Ascending aorta (tissue), 2 donors: Measurements from ENCODE around the gene OVOL1. TPM values are rescaled to one million over a fixed set of nuclear protein-coding genes. Genes with fewer than 3 reads are reported as not detected.

Experiments
- DNase-seq, 2 donors: peaks; one replicate each; pipeline ENCODE4 v3.0.0-alpha.2; 2019; ENCODE audit warnings: low spot score in 2 of 2
- H3K27ac ChIP-seq, 2 donors: fragments of 200-600 bp; sonication (generic); one replicate each; pipeline ENCODE4 v1.5.1; 2016 to 2017; ENCODE audit warnings: mild to moderate bottlenecking in 1 of 2
- H3K27me3 ChIP-seq: fragments of 200-600 bp; sonication (generic); one replicate; pipeline ENCODE4 v1.5.1; 2017
- H3K36me3 ChIP-seq, 2 donors: fragments of 200-600 bp; sonication (generic); one replicate each; pipeline ENCODE4 v1.5.1; 2016
- H3K4me1 ChIP-seq, 2 donors: fragments of 200-600 bp; sonication (generic); one replicate each; pipeline ENCODE4 v1.5.1; 2016 to 2017; ENCODE audit warnings: mild to moderate bottlenecking in 1 of 2
- H3K4me3 ChIP-seq, 2 donors: fragments of 200-600 bp; sonication (generic); one replicate each; pipeline ENCODE4 v1.5.1; 2016 to 2017; ENCODE audit warnings: mild to moderate bottlenecking in 1 of 2
- H3K9me3 ChIP-seq, 2 donors: fragments of 200-600 bp; sonication (generic); one replicate each; pipeline ENCODE4 v1.5.1; 2016
- intact Hi-C: fragments of 100-400 bp; cut with DNase I; formaldehyde crosslinking; loops from one replicate; pipeline ENCODE4 v1.15.1; 2023
- total RNA-seq: library from RNA; depleted of rRNA; stranded (reverse); fragments of >200 nt; gene quantifications from one replicate; pipeline ENCODE4 v1.1.0, GENCODE V29; 2016
- TF ChIP-seq, protein P1 (sequence below), 3 experiments: fragments of 200-600 bp in 2 of 3; fragments of 450-650 bp in 1 of 3; sonication (generic) in 2 of 3; IDR thresholded peaks; one replicate each; pipeline ENCODE4 v1.5.1; 2016 to 2019; ENCODE audit warnings: antibody characterized with exemption in 3 of 3, mild to moderate bottlenecking in 1 of 3, moderate library complexity in 1 of 3

OVOL1 gene
- total RNA-seq, 1 donor from 2014 or later, result not detected

DNA sequence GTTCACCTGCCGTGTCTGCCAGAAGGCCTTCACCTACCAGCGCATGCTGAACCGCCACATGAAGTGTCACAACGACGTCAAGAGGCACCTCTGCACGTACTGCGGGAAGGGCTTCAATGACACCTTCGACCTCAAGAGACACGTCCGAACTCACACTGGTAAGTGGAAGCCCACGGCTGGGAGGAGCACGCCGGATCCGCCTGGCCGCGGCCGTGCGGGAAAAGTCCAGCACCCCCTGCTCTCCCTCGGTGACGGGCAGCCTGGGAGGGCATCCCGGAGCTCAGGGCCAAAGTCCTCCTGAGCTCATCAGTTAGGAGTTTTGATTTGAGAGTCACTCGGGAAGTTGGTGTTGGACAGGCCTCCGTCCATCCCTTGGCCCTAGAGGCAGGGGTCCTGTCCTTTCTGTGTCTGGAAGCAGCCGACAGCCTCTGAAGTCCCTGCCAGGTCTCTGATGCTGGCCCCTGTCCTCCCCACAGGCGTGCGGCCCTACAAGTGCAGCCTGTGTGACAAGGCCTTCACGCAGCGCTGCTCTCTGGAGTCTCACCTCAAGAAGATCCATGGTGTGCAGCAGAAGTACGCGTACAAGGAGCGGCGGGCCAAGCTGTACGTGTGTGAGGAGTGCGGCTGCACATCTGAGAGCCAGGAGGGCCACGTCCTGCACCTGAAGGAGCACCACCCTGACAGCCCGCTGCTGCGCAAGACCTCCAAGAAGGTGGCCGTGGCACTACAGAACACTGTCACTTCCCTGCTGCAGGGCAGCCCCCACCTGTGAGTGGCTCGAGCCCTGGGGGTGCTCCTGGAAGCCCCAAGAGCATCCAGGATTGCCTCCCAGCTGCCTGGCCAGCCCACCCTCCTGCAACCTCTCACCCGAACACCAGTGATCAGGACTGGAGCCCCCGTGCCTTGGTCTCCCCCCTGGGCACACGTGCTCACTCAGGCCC is 8.0 kb downstream of the OVOL1 start:
- no peaks in the 10 kb centered on the region for H3K4me1 ChIP-seq
- no peaks in the 10 kb centered on the region for H3K36me3 ChIP-seq
- intact Hi-C loops, result no loop called here
- no peak overlapping the region for H3K4me3 ChIP-seq
- H3K27me3 ChIP-seq, result no peaks in the 10 kb centered on the region
- no peak for DNase-seq
- TF ChIP-seq, protein P1, sequence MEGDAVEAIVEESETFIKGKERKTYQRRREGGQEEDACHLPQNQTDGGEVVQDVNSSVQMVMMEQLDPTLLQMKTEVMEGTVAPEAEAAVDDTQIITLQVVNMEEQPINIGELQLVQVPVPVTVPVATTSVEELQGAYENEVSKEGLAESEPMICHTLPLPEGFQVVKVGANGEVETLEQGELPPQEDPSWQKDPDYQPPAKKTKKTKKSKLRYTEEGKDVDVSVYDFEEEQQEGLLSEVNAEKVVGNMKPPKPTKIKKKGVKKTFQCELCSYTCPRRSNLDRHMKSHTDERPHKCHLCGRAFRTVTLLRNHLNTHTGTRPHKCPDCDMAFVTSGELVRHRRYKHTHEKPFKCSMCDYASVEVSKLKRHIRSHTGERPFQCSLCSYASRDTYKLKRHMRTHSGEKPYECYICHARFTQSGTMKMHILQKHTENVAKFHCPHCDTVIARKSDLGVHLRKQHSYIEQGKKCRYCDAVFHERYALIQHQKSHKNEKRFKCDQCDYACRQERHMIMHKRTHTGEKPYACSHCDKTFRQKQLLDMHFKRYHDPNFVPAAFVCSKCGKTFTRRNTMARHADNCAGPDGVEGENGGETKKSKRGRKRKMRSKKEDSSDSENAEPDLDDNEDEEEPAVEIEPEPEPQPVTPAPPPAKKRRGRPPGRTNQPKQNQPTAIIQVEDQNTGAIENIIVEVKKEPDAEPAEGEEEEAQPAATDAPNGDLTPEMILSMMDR (IDR thresholded peaks at IDR 0.05), result no peak
- no peaks in the 10 kb centered on the region for H3K9me3 ChIP-seq
- H3K27ac ChIP-seq, result no peak overlapping the region

DNA sequence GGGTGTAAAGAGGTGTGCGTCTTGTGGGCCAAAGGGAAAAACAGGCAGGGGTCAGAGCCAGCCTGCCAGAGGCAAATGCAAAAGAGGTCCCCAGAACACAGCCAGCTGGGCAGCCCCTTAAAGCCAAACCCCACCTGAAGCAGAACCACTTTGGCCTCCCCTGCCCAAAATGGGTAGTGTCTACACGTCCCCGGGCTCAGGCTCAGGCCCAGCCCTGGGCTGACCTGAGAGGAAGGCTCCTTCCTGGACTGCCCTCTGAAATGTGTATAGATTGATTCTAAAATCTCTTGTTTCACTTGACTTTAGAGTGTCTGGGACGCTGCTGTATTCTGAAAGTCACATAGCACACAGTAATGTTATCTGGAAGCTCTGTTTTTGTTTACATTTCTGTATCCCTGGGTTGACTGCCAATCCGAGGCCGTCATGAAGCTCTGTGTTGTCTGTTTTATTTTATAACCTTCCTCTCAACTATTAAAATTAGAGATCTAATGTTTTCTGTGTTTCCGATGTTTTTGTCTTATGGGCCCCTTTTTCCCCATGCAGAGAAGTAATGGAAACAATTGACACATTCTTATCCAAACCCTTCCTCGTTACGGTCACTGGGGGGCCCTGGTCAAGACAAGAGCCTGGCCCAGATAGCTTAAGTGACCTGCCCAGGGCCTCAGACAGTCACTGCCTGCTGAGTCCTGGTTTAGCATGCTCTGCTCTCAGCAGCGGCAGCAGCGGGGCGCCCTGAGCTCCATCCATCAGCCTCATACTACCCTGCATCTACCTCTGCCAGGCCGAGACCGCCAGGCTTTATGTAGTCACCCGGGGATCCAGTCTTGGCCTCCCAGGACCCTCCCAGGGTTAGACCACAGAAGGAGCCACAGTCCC is 10.1 kb downstream of the OVOL1 start:
- TF ChIP-seq, protein P1 (IDR thresholded peaks at IDR 0.05), result no peak
- no peaks in the 10 kb centered on the region for H3K9me3 ChIP-seq
- no peaks in the 10 kb centered on the region for H3K27me3 ChIP-seq

DNA sequence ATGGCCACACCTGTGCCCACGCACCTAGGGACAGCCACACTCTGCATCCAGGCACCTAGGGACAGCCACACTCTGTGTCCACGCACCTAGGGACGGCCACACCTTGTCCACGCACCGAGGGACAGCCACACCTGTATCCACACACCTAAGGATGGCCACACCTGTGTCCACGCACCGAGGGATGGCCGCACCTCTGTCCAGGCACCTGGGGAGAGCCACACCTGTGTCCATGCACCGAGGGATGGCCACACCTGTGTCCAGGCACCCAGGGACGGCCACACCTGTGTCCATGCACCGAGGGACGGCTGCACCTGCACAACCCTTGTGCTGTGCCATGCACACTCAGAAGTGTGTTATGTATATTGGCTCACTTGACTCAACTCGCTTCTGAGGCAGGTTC is 10.8 kb downstream of the OVOL1 start:
- Histone ChIP-seq H3K4me3 (no peak overlapping the region), H3K27ac (no peak overlapping the region), H3K9me3 (no peaks in the 10 kb centered on the region), H3K27me3 (no peaks in the 10 kb centered on the region), H3K4me1 (no peaks in the 10 kb centered on the region), H3K36me3 (no peaks in the 10 kb centered on the region)
- TF ChIP-seq, protein P1 (IDR thresholded peaks at IDR 0.05), result no peak
- no peak for DNase-seq
- intact Hi-C loops, result no loop called here

More for the DNA sequence above, 10.1 kb downstream of the OVOL1 start:
- no peak for DNase-seq
- Histone ChIP-seq H3K4me3 (no peak overlapping the region), H3K36me3 (no peaks in the 10 kb centered on the region), H3K27ac (no peak overlapping the region), H3K4me1 (no peaks in the 10 kb centered on the region)
- intact Hi-C loops, result no loop called here

DNA sequence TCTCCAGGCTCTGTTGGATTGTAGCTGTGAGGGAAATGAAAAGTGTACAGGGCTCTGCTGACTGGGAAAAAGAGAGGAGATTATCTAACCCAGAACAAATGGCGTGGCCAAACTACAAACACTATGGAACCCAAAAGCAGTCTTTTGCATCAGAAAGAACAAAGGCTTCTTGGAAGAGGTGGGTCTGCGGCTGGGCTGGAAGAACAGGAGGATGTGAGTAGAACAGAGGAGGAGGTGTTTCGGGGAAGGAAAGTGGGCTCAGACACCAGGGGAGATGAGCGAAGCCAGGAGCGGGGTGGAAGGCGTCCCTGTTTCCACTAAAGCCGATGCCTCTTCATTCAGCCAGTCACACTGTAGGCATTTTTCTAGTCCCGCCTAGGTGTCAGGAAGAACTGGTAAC is 12.0 kb downstream of the OVOL1 start:
- TF ChIP-seq, protein P1 (IDR thresholded peaks at IDR 0.05), result no peak
- DNase-seq, result no peak

DNA sequence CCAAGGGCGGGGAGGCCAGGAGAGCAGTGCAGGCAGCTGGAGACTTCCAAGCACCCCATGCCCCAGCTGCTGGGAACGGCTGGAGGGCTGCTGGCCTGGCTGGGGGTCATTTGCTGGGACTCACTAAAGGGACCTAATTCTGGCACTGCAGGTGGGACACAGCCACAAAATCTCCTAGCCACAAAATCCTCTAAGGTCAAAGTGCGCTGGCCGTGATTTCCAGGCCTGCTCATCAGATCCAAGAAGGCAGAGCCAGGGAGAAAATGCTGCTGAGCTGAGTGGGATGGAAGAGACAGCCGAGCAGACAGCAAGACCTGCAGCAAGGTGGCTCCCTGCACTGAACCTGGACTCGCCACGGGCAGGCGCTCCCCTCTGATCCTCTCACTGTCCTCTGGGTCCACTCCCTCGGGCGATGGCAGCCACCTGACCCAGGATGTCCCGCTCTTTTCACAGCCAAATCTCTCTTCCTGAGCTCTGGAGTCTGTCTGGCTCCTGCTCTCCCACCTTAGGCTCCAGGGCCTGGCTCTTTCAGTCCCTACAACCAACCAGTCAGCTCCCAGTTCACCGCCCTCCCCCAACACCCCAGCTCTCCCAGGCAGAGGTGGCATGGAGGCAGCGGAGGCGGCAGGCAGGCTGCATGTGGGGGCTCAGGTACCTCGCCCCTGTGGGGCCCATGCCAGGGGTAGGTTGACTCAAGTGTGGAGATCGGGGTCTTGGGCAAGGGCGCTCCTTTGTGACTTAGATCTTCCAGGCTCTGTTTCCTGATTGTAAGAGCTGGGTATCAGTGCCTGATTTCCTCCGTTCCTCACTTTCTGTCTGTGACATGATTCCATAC is 14.5 kb downstream of the OVOL1 start:
- TF ChIP-seq, protein P1 (IDR thresholded peaks at IDR 0.05), result no peak
- H3K36me3 ChIP-seq, result no peaks in the 10 kb centered on the region
- H3K4me3 ChIP-seq, result no peak overlapping the region
- H3K4me1 ChIP-seq, result no peaks in the 10 kb centered on the region
- no peak for DNase-seq
- intact Hi-C loops, result no loop called here
- no peak overlapping the region for H3K27ac ChIP-seq
- no peaks in the 10 kb centered on the region for H3K9me3 ChIP-seq
- no peaks in the 10 kb centered on the region for H3K27me3 ChIP-seq

More for the DNA sequence above, 12.0 kb downstream of the OVOL1 start:
- Histone ChIP-seq H3K36me3 (no peaks in the 10 kb centered on the region), H3K27ac (no peak overlapping the region), H3K4me1 (no peaks in the 10 kb centered on the region), H3K9me3 (no peaks in the 10 kb centered on the region), H3K4me3 (no peak overlapping the region), H3K27me3 (no peaks in the 10 kb centered on the region)
- intact Hi-C loops, result no loop called here
